NCI-H446 treated with DMSO at 0.1 percent for 48 hours (cell line): ENCODE measurements around the gene SART1.
"Not testable (repeated sequence)": the region's sequence is repeated elsewhere in the genome, so short reads cannot be mapped to it uniquely, and the experiment has no call there.

Experiments
- DNase-seq: peaks from one replicate; lab custom pipeline; 2025; lab: John Stamatoyannopoulos, UW

Gene SART1

DNA sequence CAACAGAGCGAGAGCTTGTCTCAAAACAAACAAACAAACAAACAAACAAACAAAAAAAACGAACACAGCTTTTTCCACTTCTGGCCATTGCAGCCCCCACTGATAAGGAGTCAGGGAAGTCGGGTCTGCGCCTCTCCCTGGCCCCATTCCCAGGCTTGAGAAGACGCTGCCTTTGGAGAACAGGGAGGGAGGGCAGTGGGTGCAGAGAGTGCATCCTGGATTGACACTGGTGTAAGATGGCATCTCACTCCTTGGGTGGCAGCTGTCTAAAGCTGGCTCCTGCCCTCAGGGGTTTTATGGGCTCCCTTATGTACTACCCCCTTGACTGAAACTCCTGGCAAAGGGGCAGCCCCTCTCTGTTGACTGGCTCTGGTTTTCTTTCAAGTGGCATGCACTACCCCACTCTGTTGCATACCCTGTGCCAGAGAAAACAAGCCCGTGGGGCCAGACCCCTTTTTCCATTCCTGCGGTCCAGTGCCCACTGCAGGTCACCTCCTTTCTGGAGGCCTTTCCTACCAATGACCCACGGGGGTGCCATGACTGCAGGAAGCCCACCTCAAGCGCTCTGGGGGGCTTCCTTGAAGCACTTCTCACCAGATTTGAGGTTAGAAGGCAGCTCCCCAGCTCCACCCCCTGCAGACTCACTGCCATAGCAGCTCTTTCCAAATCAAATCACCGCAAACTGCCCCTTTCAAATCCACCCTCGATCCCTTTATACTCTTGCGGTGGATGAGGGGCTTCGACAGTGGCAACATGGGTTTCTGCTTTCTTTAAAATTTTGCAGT lies 29.6 kb upstream of the SART1 start:
- DNase-seq, result no peak

DNA sequence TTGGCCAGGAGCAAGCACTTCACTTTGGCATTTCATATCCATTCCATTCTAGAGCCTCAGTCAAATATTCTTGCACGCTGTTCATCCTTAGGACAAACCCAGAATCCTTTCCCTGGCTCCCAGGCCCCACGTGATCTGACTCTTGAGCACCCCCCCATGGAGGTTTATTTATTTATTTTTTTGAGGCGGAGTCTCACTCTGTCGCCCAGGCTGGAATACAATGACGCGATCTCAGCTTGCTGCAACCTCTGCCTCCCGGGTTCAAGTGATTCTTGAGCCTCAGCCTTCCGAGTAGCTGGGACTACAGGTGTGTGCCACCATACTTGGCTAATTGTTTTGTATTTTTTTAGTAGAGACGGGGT lies 29.0 kb upstream of the SART1 start:
- no peak for DNase-seq

DNA sequence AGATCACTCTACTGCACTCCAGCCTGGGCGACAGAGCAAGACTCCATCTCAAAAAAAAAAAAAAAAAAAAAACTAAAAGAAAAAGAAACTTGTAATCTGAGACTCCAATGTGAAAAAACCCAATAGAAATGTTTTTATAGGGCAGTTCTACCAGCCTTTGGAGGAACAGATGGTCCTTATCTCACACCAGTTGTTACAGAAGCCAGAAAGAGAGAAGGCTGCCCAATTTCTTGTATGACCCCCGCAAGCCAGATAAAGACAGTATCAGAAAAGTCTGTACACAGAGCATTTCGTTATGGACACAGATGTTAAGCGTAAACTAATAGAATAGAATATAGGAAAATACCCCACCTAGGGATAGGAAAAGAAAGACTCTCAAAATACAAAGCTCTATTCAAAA lies 27.5 kb upstream of the SART1 start:
- no peak for DNase-seq

DNA sequence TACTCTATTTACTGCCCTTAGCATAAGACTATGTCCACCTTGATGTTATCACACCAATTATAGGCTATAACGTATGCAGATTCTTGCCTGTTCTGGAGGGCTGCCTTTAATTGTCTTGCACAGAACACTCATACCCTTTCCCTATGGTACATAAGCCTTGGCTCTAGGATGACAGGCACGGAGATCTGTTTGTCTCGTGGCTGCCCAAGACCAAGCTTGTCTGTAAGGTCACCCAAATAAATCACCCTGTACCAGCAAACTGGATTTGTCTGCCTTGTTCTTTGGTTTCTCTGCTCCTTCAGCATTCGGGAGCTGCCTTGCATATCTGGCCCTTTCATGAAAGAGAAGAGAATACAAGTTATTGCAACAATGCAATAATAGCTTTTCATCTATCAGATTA lies 23.8 kb upstream of the SART1 start:
- DNase-seq, result no peak

DNA sequence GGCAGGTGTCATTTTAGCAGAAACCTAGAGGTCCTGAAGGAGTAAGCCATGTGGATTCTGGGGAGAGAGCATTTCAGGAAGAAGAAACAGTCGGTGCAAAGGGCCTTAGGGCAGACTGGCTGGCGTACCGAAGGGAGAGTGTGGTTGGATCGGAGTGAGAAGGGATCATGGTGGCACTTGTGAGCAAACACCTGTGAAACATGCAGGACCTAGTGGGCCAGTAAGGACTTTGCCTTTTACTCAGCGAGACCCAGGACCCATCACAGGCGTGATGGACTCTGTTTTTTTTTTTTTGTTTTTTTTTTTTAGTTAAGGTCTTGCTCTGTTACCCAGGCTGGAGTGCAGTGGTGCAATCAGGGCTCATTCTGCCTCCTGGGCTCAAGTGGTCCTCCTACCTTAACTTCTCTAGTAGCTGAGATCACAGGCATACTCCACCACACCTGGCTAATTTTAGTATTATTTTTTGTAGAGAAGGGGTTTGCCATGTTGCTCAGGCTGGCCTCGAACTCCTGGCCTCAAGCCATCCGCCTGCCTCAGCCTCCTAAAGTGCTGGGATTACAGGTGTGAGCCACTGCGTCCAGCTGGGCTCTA lies 19.7 kb upstream of the SART1 start:
- no peak for DNase-seq

DNA sequence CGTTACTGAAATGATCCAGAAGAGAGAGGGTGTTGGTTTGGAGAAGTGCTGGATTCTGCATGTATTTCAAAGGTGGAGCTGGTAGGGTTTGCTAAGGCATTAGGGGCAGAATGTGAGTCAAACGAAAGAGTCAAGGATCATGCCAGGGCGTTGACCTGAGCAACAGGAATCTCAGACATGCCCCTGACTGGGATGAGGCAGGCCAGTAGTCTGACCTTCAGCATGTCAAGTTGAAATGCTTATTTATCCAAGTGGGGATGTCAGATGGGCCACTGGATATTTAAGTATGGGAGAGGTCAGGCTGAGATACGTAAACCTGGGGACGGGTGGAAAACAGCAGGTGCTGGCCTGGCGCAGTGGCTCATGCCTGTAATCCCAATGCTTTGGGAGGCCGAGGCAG lies 19.0 kb upstream of the SART1 start:
- no peak for DNase-seq

DNA sequence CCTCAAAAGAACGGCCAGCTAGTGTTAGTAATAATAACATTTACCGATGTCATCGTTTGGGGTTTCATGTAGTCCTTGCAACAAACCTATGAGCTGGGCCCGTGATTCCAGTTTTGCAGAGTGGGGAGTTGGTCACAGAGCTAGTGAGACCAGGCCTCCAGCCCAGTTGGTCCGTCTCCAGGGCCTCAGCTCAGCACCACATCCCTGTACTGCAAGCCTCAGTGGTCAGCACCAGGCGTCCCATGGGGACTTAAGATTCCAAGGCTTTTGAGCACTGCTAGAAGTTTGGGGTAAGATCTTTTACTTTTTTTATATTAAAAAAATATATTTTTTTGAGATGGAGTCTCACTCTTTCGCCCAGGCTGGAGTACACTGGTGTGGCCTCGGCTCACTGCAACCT lies 17.3 kb upstream of the SART1 start:
- no peak for DNase-seq

DNA sequence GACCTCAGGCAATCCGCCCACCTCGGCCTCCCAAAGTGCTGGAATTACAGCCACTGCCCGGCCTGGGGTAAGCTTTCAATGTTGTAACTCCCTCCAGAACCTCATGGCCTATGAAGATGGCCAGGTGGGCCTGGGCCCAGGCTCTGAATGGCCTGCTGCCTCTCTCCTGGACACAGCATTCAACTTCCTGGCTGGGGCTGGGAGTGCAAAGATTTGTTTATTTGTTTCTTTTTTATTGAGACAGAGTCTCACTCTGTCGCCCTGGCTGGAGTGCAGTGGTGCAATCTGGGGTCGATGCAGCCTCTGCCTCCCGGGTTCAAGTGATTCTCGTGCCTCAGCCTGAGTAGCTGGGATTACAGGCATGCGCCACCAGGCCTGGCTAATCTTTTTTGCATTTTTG lies 16.8 kb upstream of the SART1 start:
- no peak for DNase-seq

DNA sequence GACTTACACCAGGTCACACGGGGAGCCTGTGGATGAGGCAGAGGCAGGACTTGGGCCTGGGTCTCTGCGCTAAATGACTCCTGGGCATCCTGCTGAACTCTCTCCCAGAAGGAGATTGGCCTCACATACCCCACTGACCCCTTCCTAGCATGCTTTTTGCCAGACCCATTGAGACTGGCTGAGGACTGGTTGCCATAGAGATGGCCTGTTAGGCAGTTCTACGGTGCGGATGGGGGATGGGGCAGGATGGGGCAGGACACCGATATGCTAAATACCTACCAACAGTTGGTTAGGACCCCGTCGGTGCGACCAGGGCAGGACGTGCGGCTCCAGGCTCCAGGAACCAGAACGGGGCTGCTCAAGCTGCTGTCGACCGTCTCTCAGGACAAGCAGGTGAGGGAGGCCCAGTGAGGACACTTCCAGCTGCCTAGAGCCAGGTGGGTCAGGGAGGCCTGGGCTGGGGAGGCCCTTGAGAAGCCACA lies 16.1 kb upstream of the SART1 start, which contains the start of gene TSGA10IP:
TSS of gene TSGA10IP (plus strand) at position 51 of the 482 bp plus-strand sequence. CDS start at position 247, 196 bp downstream.
- no peak for DNase-seq

DNA sequence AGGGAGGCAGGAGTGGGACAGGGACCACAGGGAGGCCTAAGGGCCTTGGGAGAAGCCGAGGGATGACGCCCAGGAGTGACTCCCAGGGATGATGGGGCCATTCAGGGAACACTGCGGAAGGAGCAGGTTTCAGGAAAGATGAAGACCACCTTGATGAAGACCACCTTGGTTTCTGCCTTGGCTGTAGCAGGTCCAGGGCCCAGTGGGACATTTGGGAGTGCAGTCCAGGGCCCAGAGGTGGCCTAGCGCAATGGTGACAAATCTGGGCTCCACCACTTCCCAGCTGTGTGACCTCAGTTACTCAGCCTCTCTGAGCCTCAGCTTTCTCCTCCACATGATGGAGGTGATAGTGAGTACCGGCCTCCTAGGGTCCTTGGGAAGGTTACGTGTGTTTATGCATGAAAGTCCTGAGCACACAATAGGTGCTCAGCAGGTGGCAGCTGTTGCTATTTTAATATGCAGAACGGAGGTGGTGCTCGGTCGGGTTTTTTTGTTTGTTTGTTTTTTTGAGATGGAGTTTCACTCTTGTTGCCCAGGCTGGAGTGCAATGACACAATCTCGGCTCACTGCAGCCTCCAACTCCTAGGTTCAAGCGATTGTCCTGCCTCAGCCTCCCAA lies 15.5 kb upstream of the SART1 start:
- DNase-seq, result no peak

DNA sequence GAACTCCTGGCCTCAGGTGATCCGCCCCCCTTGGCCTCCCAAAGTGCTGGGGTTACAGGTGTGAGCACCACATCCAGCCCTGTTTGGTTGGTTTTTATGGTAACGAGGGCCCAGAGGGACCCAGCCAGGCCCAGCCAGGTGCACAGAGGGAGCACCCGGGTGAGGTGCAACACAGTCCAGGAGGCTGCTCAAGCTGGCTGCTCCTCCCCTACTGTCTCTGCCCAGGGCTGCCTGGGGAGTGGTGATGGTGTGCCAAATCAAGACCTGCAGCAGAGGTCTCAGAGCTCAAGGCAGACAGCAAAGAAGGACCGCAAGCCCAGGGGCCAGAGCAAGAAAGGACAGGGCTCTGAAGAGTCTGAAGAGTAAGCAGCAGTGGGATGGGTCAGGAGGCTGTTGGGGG lies 14.9 kb upstream of the SART1 start:
- DNase-seq, result no peak

DNA sequence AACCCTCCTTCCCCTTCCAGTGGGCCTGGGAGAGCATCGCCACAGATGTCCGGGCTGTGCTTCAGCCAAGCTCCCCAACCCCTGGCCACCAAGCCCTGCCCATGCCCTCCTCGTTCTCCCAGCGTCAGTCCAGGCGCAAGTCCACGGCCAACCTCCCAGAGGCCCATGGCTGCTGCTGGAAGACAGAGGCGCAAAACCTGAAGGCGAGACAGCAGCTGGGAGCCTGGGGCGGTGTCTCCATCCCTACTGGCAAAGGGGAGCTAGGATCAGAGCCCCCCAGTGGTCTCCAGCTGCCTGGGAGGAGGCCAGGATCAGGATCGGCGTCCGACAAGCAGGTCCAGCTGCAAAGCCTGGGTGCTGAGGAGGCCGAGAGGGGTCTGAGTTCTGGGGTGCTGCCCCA lies 14.4 kb upstream of the SART1 start:
- no peak for DNase-seq

DNA sequence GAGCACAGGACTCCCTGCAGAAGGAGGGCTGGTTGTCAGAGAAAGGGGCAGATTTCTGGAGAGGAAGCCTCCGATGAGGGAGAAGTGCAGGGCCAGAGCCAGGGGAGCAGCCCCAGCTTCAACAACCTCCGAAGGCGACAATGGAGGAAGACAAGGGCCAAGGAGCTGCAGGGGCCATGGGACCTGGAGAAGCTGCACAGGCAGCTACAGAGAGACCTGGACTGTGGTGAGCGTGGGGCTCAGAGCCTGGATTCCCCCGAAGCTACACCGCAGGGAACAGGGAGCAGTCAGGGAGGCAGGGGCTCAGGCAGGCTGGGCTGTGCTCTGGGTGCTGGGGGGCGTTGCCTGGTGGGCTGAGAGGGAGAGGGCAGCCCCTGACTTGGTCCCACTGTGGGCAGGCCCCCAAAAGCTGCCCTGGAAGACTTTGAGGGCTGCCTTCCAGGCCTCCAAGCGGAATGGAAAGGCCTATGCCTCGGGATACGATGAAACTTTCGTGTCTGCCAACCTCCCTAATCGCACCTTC lies 13.9 kb upstream of the SART1 start:
- no peak for DNase-seq

DNA sequence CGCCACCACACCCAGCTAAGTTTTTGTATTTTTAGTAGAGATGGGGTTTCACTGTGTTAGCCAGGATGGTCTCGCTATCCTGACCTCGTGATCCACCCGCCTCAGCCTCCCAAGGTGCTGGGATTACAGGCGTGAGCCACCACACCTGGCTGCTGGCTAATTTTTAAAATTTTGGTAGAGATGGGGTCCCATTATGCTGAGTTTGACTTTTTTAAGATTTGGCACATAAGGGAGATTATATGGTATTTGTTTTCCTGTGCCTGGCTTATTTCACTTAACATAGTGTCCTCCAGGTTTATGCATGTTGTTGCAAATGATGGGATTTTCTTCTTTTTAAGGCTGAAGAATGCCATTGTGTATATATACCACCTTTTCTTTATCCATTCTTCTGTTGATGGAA lies 10.8 kb upstream of the SART1 start:
- not testable (repeated sequence) for DNase-seq

DNA sequence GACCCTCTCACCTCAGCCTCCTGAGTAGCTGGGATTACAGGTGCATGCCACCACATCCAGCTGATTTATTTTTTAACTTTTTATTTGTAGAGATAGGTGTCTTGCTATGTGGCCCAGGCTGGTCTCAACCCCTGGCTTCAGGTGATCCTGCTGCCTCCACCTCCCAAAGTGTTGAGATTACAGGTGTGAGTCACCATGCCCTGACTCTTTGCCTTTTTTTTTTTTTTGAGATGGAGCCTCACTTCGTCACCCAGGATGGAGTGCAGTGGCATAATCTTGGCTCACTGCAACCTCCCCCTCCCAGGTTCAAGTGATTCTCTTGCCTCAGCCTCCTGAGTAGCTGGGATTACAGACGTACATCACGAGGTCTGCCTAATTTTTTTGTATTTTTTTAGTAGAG lies 9.9 kb upstream of the SART1 start:
- DNase-seq, result not testable (repeated sequence)

DNA sequence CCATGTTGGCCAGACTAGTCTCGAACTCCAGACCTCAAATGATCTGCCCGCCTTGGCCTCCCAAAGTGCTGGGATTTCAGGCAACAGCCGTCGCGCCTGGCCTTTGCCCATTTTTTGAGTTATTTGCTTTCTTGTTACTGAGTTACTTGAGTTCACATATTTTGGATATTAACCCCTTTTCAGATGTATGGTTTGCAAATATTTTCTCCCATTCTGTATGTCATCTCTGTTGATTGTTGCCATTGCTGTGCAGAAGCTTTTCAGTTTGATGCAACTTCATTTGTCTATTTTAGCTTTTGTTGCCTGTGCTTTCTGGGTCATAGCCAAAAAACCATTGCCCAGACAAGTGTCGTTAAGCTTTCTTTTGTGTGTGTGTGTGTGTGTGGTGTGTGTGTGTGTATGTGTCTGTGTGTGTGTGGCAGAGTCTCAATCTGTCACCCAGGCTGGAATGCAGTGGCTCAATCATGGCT lies 9.4 kb upstream of the SART1 start:
- no peak for DNase-seq

DNA sequence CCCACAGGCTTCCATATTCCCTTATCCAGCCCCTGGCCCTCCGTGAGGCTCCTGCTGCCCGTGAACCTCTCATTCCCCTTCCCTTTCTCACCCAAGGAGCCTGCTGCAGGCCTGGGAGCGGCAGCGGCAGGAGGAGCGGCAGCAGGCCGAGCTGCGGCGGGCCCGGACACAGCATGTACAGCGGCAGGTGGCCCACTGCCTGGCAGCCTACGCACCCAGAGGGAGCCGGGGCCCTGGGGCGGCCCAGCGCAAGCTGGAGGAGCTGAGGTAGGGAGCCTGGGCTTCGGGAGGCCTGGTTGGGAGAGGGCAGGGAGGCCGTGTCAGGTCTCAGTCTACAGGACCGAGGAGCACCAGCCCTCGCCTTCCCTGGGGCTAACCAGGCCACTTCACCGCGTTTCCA lies 8.1 kb upstream of the SART1 start:
- no peak for DNase-seq

DNA sequence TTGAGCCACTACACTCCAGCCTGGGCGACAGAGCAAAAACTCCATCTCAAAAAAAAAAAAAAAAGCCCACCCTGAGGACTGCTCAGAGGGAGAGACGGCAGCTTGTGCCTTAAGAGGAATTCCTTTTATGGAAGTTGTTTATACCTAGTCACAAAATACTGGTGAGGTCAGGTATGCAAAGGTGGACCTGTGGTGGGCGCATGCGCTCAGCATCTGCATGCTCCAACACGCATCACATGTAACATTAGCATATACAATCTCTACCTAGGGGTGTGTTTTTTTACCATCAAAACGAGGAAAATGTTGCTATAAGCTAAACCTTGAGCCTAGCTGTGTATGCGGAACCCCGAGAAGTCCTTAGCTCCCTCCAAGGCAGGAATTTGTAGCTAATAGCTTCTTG lies 6.8 kb upstream of the SART1 start:
- DNase-seq, result no peak

DNA sequence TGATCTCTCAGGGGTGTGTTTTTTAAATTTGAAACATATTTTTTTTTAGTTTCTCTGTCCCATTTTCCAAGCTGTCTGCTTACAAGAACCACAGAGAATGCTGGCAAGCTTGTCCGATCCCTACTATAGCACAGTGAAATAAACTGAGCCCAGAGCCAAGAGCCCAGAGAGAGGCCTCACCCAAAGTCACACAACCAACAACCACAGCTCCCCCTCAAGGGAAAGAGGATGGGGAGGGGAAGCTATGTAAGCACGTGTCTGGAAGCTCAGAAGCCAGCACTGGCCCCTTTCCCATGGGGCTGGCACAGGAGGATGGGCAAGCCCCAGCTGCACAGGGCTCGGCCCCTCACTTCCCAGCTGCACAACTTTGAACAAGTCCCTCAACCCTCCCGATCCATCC lies 3.2 kb upstream of the SART1 start:
- DNase-seq, result no peak

DNA sequence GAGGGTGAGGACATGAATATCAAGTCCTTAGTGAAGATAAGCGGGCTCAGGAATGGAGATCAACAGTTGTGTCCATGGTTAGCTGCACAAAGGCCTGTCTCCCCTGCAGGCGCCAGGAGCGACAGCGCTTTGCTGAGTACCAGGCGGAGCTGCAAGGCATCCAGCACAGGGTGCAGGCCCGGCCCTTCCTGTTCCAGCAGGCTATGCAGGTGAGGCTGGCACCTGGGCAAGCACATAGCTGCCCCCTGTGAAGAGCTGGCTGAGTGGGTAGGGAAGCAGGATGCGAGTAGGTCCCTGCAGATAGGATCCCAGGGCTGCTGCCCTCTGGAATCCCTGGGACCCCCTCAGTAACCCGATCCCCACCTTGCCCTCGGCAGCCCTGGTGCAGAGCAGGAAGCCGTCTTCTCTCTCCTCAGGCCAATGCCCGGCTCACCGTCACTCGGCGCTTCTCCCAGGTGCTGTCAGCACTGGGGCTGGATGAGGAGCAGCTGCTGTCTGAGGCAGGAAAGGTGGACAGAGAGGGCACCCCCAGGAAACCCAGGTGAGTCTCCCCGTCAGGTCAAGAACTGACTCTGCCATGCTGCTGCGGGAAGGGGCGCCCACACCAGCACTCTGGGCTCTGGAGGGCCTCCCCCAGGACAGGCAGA lies 2.6 kb upstream of the SART1 start:
- DNase-seq, result no peak

DNA sequence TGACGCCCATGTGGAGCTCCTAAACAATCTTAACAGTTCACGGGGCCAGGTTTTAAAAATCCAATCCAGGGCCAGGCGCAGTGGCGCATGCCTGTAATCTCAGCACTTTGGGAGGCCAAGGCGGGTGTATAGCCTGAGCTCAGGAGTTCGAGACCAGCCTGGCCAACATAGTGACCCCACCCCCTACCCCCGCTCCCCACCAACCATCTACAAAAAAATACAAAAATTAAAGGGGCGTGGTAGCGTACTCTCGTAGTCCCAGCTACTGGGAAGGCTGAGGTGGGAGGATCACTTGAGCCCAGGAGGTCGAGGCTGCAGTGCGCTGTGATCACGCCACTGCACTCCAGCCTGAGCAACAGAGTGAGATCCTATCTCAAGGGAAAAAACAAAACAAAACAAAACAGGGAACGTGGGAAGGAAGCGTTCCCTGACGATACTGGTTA lies 689 bp upstream of the SART1 start:
- no peak for DNase-seq

DNA sequence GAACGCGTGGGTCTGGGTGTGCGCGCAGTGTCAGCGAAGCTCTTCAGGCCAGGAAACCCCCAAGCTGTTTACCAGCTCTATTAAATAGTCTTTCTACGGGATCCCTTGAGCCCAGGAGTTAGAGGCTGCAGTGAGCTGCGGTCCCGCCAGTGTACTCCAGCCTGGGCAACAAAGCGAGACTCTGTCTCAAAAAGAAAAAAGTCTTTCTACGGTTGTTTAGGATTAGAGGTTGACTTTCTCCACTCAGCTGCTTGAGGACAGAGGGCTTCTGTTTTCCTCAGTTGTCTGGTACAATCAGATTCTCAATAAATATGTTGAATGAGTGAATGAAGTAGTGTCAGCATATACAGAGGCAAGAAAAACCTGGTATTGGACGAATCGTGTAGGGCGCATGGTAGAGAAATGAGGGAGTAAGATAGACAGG lies 619 bp downstream of the SART1 start:
- DNase-seq, result no peak
